Nephron (organoid): ENCODE results near the gene ZNF226.
"Not testable (repeated sequence)": the region's sequence is repeated elsewhere in the genome, so short reads cannot be mapped to it uniquely, and the experiment has no call there.

Source experiments
- H3K27ac Mint-ChIP-seq, 3 experiments: 2 replicates each; pipeline ENCODE4 v1.8.0; 2020; ENCODE audit warnings: mixed read lengths in 3 of 3, mild to moderate bottlenecking in 2 of 3, moderate library complexity in 1 of 3
- H3K27me3 Mint-ChIP-seq: 2 replicates; pipeline ENCODE4 v1.8.0; 2021; ENCODE audit warnings: low read depth, mild to moderate bottlenecking, moderate library complexity, mixed read lengths
- H3K36me3 Mint-ChIP-seq: 2 replicates; pipeline ENCODE4 v1.8.0; 2020; ENCODE audit warnings: low read depth, mixed read lengths
- H3K4me1 Mint-ChIP-seq: 2 replicates; pipeline ENCODE4 v1.8.0; 2020; ENCODE audit warnings: mixed read lengths
- H3K4me3 Mint-ChIP-seq, 3 experiments: 2 replicates each; pipeline ENCODE4 v1.8.0; 2020; ENCODE audit warnings: mild to moderate bottlenecking in 3 of 3, mixed read lengths in 3 of 3, moderate library complexity in 2 of 3
- H3K9me3 Mint-ChIP-seq: 2 replicates; pipeline ENCODE4 v1.8.0; 2020; ENCODE audit warnings: mixed read lengths
- CTCF ChIP-seq, 3 experiments: fragments of 200-600 bp; sonication (generic); IDR thresholded peaks; one replicate each; pipeline ENCODE4 v1.5.0; 2021; ENCODE audit warnings: antibody characterized with exemption in 3 of 3; ENCODE audit not compliant: unreplicated experiment in 3 of 3

Gene ZNF226

GRCh38 chr19:44151491-44151890 is 13.4 kb upstream of the ZNF226 start:
- H3K4me3 Mint-ChIP-seq: no peak overlapping the region
- H3K9me3 Mint-ChIP-seq: peaks cover 21% of the 10 kb centered on the region
- no peaks in the 10 kb centered on the region for H3K27me3 Mint-ChIP-seq
- H3K36me3 Mint-ChIP-seq: peaks cover 80% of the 10 kb centered on the region
- H3K27ac Mint-ChIP-seq: no peak overlapping the region
- H3K4me1 Mint-ChIP-seq: no peaks in the 10 kb centered on the region
- TF ChIP-seq CTCF (IDR thresholded peaks at IDR 0.05; ENCODE audit: unreplicated experiment in 3 of 3): no peak

- no peak for TF ChIP-seq CTCF (IDR thresholded peaks at IDR 0.05; ENCODE audit: unreplicated experiment in 3 of 3)
- H3K27ac Mint-ChIP-seq: no peak overlapping the region
- H3K9me3 Mint-ChIP-seq: peaks cover 54% of the 10 kb centered on the region
- peaks cover 3% of the 10 kb centered on the region for H3K27me3 Mint-ChIP-seq
- peaks cover 79% of the 10 kb centered on the region for H3K36me3 Mint-ChIP-seq
- H3K4me1 Mint-ChIP-seq: no peaks in the 10 kb centered on the region
- no peak overlapping the region for H3K4me3 Mint-ChIP-seq
Observed at GRCh38 chr19:44156475-44156874, 8.4 kb upstream of the ZNF226 start.

- H3K36me3 Mint-ChIP-seq: peaks cover 45% of the 10 kb centered on the region
- peaks cover 20% of the 10 kb centered on the region for H3K4me1 Mint-ChIP-seq
- no peak for TF ChIP-seq CTCF (IDR thresholded peaks at IDR 0.05; ENCODE audit: unreplicated experiment in 3 of 3)
- H3K27me3 Mint-ChIP-seq: no peaks in the 10 kb centered on the region
- no peak overlapping the region for H3K4me3 Mint-ChIP-seq
- H3K27ac Mint-ChIP-seq: no peak overlapping the region
- H3K9me3 Mint-ChIP-seq: peaks cover 54% of the 10 kb centered on the region
Observed at GRCh38 chr19:44163789-44164188, 1.1 kb upstream of the ZNF226 start.

- Mint-ChIP-seq H3K27ac (peak overlapping the region; percentile 98 to 99 (median 99)), H3K27me3 (no peaks in the 10 kb centered on the region), H3K36me3 (peaks cover 46% of the 10 kb centered on the region), H3K4me1 (peaks cover 20% of the 10 kb centered on the region), H3K9me3 (peaks cover 52% of the 10 kb centered on the region), H3K4me3 (peak overlapping the region; percentile 95 to 99 (median 97))
- no peak for TF ChIP-seq CTCF (IDR thresholded peaks at IDR 0.05; ENCODE audit: unreplicated experiment in 3 of 3)
Observed at GRCh38 chr19:44164327-44164672, 600 bp upstream of the ZNF226 start.

GRCh38 chr19:44170660-44171059 is 5.8 kb downstream of the ZNF226 start:
- Mint-ChIP-seq H3K4me1 (peaks cover 17% of the 10 kb centered on the region), H3K36me3 (peaks cover 91% of the 10 kb centered on the region), H3K9me3 (peaks cover 60% of the 10 kb centered on the region)
- H3K4me3 Mint-ChIP-seq, H3K27ac Mint-ChIP-seq, H3K27me3 Mint-ChIP-seq: not testable (repeated sequence)

GRCh38 chr19:44176590-44176989 is 11.7 kb downstream of the ZNF226 start:
- H3K4me3 Mint-ChIP-seq: no peak overlapping the region
- TF ChIP-seq CTCF (IDR thresholded peaks at IDR 0.05; ENCODE audit: unreplicated experiment in 3 of 3): no peak
- no peaks in the 10 kb centered on the region for H3K4me1 Mint-ChIP-seq
- H3K27ac Mint-ChIP-seq: no peak overlapping the region
- no peaks in the 10 kb centered on the region for H3K27me3 Mint-ChIP-seq
- peaks cover 78% of the 10 kb centered on the region for H3K36me3 Mint-ChIP-seq
- H3K9me3 Mint-ChIP-seq: peaks cover 75% of the 10 kb centered on the region
